Tibial nerve (tissue), 4 donors: ENCODE results near the gene DGCR6. TPM values are rescaled to one million over a fixed set of nuclear protein-coding genes. Genes with fewer than 3 reads are reported as not detected.
"Not testable (repeated sequence)": the region's sequence is repeated elsewhere in the genome, so short reads cannot be mapped to it uniquely, and the experiment has no call there.

ENCODE experiments used
- DNase-seq, 2 donors: peaks; one replicate each; pipeline ENCODE4 v3.0.0-alpha.2; 2019; ENCODE audit warnings: low spot score in 2 of 2
- H3K27ac ChIP-seq, 4 donors: fragments of 200-600 bp; sonication (generic) in 3 of 4; one replicate each; pipeline ENCODE4 v1.5.1; 2017 to 2019; ENCODE audit warnings: mild to moderate bottlenecking in 1 of 4
- H3K27me3 ChIP-seq, 2 donors: fragments of 200-600 bp; sonication (generic) in 1 of 2; one replicate each; pipeline versions ENCODE4 v1.5.1 to v1.6.0; 2017 to 2019
- H3K36me3 ChIP-seq, 3 donors: fragments of 200-600 bp; sonication (generic); one replicate each; pipeline ENCODE4 v1.5.1; 2018 to 2019
- H3K4me1 ChIP-seq, 4 donors: fragments of 200-600 bp; sonication (generic) in 3 of 4; one replicate each; pipeline ENCODE4 v1.5.1; 2017 to 2019
- H3K4me3 ChIP-seq, 4 donors: fragments of 200-600 bp; sonication (generic) in 3 of 4; one replicate each; pipeline ENCODE4 v1.5.1; 2017 to 2019; ENCODE audit warnings: mild to moderate bottlenecking in 1 of 4, moderate library complexity in 1 of 4
- H3K9me3 ChIP-seq, 4 donors: fragments of 200-600 bp; sonication (generic) in 3 of 4; one replicate each; pipeline ENCODE4 v1.5.1; 2017 to 2019
- WGBS, 2 donors: methylation state at CpG; one replicate each; pipeline ENCODE4 v1.1.5; 2018; 5-methylcytosine and 5-hydroxymethylcytosine counted together
- total RNA-seq, 4 donors: library from RNA; depleted of rRNA; stranded (reverse); fragments of >200 nt; gene quantifications; one replicate each; pipeline ENCODE4 v1.1.0, GENCODE V29; 2016

The DGCR6 gene
- total RNA-seq, 4 donors from 2014 or later = 6.6 to 19.0 (median 12.9) TPM

DNA sequence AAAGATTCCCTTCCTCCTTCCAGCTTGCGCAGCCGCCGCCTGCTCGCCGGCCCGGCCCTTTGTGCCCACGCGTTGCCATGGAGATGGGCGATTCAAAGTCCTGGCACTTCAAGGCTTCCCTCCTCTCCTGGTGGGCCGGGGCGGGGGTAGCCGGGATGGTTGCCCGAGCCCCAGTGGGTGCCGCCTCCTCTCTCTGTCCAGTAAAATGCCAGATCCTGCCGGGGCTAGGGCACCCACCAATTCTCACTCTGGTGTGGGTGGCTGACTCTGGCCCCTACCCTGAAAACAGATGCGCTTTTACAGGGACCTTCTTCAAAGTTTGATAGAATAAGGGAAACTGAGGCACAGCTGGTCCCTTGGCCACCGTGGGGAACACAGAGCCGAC lies 52.2 kb downstream of the DGCR6 start:
- not testable (repeated sequence) for H3K27ac ChIP-seq, H3K9me3 ChIP-seq, H3K4me1 ChIP-seq, DNase-seq, H3K36me3 ChIP-seq, H3K27me3 ChIP-seq, H3K4me3 ChIP-seq
- 67 to 70% methylated on average over 11 to 17 of the region's 18 CpGs for WGBS, 2 donors

DNA sequence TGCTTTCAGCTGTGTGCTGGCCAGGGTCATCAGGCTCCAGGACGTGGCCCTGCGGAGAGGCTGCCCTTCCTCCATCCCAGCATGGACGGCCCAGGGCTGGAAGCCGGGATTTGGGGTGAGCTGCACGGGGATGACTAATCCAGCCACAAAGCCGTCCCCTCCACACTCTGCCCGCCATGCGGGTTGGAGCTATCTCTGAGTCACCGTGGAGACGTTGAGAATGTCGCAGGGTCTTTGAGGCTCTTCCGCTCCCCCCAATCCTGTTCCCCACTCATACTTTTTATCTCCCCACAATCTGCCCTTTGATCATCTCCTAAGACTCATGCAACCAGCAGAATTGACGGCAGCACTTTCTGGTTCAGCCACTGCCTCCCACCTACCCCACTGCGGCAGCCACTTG lies 52.6 kb downstream of the DGCR6 start:
- DNase-seq, H3K4me1 ChIP-seq, H3K4me3 ChIP-seq, H3K9me3 ChIP-seq, H3K36me3 ChIP-seq, H3K27me3 ChIP-seq, H3K27ac ChIP-seq: not testable (repeated sequence)
- 41 to 52% methylated on average over 13 to 14 of the region's 14 CpGs for WGBS, 2 donors

DNA sequence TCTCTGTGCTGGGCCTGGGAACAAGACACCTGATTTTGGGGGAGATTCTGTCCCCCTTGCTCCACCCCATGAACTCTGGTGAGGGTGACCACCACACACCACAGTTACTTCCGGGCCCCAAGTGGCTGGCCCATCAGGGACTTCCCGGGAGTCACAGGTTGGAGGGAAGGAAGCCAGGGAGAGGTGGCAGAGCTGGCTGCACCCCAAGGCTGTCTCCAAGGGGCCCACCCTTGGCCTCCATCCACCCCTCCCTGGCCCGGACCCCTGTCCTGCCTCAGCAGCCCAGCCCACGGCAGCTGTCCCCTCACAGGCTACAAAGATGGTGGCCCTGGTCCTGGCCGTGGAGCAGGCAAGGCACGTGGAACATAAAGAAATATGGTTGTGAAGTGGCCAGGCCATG lies 53.1 kb downstream of the DGCR6 start:
- not testable (repeated sequence) for H3K9me3 ChIP-seq, H3K27me3 ChIP-seq, H3K4me3 ChIP-seq, H3K36me3 ChIP-seq, H3K27ac ChIP-seq, DNase-seq, H3K4me1 ChIP-seq
- WGBS, 2 donors = 57 to 70% methylated on average over 4 to 6 of the region's 6 CpGs

DNA sequence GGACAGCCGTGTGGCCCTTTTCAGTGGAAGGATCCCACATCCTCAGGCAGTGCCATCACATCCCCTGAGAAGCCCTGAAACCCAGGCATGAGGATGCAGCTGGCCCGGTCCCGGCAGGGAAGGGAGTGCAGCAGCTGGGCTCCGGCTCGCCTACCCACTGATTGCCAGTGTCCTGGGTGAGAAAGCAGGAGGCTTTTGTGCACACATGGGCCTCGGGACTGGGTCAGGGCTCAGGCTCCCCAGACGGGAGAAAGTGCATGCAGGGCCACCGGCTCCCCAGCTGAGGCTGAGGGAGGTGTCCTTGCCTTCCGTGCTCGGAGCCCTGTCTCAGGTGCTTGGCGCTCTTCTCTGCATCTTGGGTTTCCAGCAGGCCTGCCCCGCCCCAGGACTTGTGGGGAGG lies 53.6 kb downstream of the DGCR6 start:
- DNase-seq, H3K4me3 ChIP-seq, H3K4me1 ChIP-seq, H3K36me3 ChIP-seq, H3K27ac ChIP-seq, H3K27me3 ChIP-seq, H3K9me3 ChIP-seq: not testable (repeated sequence)
- WGBS, 2 donors = 53 to 60% methylated on average over 3 to 6 of the region's 12 CpGs

DNA sequence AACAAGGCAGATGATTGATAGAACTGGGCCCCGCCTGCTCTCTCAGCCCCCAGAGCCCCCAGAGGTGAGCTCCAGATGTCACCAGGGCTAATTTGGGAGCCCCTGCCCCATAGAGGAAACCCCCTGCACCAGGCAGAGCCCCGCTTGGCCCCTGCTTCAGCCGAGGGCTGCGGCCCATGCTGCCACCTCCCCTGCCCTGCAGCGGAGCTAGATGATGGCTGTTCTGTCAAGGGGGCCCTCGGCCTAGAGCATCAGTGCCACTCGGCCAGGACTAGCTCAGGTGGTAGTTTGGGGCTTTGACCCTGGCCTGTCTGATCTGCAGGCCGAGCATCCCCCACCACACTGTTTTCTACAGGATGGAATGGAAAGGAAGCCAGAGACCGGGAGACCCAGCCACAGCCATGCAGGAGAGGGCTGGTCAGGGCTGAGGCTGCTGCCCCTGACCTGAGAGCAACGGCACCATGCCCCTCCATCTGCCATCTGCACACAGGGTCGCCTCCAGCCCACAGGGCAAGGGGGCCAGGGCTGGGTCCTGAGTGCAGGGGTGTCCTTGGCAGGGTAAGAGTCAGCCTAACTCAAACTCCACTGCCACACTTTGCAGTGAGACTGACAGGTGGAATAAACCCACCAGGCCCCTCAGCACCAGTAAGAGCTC lies 54.2 kb downstream of the DGCR6 start:
- not testable (repeated sequence) for H3K4me1 ChIP-seq, H3K4me3 ChIP-seq, H3K9me3 ChIP-seq, H3K27me3 ChIP-seq, H3K36me3 ChIP-seq, H3K27ac ChIP-seq, DNase-seq
- 77 to 85% methylated on average over 8 to 9 of the region's 11 CpGs for WGBS, 2 donors

DNA sequence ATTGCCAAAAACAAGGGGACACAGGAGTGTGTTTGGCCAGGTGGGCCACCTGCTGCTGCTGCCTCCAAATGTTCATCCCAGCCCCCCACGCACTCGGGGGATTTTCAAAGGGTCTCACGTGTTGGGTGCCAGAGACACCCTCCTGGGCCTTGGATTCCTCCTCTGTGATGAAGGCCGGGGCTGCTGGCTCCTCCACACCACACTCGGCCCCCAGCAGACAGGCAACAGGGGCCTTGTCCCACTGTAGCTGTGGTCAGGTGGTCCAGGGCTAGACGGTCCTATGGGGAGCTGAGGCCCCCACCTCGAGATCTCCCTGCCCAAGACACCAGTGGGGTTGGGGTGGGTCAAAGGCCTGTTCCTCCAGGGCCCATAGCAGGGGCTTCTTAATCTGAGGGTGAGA lies 55.1 kb downstream of the DGCR6 start:
- WGBS, 2 donors = 84 to 87% methylated on average over 3 to 6 of the region's 7 CpGs
- H3K36me3 ChIP-seq, H3K27me3 ChIP-seq, H3K9me3 ChIP-seq, H3K27ac ChIP-seq, H3K4me1 ChIP-seq, H3K4me3 ChIP-seq, DNase-seq: not testable (repeated sequence)

Other genes starting within 250 kb of the DGCR6 start
- 100 to 1,000 TPM in 3 of 4 donors, 10 to 100 TPM in 1; 48.3 to 202 (median 147) TPM for gene PRODH, start 30.0 kb downstream of the DGCR6 start, total RNA-seq
- 10 to 100 TPM; 57.6 to 68.0 (median 58.9) TPM for gene DGCR2, start 216.1 kb downstream of the DGCR6 start, total RNA-seq
- gene TSSK2, start 225.0 kb downstream of the DGCR6 start, total RNA-seq = under 1 TPM in 1 of 4 donors, not detected in 3; 0.30 TPM
- gene ESS2, start 238.3 kb downstream of the DGCR6 start, total RNA-seq = 10 to 100 TPM; 15.3 to 18.6 (median 16.4) TPM
- not detected for gene GSC2, start 244.0 kb downstream of the DGCR6 start, total RNA-seq